ENCODE data around the gene SMIM41.

The SMIM41 gene

DNA sequence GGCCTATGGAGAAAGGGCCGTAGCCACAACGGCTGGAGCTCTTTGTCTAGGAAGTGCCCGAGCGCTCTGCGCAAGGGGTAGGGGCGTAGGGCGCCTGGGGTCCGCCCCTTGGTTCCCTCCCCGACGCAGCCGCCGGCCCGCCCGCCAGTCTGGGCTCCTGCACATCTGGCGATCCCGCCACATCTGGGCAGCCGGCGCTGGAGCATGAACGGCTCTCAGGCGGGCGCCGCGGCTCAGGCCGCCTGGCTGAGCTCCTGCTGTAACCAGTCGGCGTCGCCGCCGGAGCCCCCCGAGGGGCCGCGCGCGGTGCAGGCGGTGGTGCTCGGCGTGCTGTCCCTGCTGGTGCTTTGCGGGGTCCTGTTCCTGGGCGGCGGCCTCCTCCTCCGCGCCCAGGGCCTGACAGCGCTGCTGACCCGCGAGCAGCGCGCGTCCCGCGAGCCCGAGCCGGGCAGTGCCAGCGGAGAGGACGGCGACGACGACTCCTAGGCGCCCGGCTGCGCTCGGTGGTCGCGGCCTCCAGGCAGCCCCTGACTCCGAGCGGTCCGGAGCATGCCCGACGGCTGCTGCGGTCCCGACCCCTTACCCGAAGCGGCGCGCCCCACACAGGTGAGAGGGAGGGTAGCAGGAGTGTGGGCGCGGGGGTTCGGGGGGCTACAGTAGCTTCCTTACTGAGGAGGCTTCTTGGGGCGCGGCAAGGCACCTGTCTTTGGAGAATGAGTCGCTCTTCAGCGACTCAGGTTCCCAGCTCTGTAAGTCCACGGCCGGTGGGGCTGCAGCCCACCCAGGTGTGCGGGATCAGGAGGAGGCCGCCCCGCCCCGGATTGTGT is at the start of gene SMIM41:
TSS of gene SMIM41 (plus strand) at position 129 of the 827 bp plus-strand sequence. CDS start at position 205, 76 bp downstream.
- DNase-seq (ENCODE audit: low spot score), result no peak

DNA sequence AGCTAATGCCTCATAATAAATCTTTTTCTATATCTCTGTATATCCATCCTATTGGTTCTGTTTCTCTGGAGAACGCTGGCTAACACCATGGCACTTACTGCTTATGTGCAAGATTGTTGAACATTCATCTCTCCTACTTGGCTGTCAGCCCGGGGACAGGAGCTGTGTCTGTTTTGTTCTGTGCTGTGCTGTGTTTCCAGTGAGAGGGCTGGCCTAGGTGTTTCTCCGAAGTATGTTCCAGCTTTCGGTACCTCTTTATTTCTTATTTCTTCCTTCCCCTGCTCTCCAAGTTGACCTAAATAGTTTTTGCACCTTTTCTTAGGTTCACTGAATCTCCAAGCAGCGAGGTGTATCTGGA is 47.1 kb upstream of the SMIM41 start:
- DNase-seq (ENCODE audit: low spot score), result peak; percentile 64

DNA sequence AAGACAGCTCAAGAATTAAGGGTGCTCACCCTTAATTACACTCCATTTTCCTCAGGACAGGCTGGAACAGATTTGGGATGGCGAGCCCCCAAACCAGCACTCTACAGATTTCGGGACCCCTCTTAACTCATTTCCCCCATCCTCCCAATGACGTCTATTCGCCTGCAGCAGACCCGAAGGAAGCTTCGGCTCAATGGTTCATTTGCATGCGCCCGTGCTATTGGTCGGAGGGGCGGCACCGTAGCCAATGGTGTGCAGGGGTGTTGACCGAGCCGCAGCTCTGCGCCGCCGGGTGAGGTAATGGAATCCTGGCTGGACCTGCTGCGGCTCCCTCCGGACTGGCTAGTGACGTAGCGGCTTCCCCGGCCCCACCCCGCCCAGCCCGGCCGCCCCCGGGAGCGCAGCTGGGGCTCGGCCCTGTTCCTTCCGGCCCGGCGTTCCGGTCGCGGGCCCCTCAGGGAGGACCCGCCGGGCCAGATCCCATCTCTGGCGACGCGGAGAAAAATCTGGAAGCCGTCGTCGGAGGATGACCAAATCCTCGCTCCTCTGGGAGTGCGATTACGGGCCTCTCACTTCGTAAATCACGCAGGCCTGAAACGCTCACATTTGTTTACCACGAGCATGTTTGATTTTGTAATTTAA is 46.6 kb upstream of the SMIM41 start:
- DNase-seq (ENCODE audit: low spot score), result peak; percentile 98

DNA sequence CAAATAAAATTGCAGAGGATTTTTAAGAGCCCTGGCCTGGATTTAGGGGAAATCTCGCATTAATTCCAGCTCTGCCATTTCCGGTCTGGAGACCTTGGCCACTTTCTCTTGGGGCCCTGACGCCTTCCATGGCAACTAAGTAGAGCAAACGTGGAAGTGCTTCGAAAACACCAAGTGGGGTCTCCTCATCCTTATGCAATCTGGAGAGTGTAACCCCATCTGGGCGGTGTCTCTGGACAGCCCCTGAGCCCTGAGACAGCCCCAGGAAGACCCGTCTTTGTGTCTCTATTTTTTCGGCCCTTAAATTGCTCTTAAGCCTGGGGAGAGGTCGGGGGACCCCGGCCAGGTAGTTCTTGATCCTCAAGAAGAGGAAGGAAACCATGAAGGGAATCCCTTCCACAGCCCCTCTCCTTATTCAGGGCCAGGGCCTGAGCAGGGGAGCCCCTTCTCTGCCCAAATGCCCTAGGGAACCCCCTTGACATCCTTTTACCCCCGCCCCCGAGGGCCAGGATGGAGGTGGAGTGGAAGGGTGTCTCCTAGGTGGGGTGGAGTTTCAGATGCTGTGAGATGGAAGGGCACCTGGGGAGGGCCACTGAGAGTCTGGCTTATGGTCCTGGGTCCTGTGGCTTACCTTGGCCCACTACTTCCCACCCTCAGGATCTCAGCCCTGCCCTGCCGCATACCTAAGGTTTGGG is 45.9 kb upstream of the SMIM41 start:
- DNase-seq (ENCODE audit: low spot score), result no peak

DNA sequence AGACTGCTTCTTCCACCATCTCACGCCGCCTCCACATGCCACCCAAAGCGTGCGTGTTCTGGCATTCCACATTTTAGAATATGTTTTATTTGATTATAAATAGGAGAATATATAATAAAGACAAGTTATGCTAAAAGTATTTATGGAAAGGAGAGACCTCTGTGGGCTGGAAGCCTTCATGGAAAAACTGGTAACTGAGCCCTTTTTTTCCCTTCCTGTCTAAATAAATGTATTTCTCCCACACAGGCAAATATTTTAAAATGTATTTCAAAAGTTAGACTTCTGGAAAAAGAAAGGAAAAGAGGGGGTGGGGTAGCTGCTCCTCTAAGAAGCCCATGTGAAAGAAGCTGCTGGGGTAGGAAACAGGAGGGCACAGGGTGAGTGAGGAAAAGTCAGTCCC is 44.3 kb upstream of the SMIM41 start:
- DNase-seq (ENCODE audit: low spot score), result no peak

DNA sequence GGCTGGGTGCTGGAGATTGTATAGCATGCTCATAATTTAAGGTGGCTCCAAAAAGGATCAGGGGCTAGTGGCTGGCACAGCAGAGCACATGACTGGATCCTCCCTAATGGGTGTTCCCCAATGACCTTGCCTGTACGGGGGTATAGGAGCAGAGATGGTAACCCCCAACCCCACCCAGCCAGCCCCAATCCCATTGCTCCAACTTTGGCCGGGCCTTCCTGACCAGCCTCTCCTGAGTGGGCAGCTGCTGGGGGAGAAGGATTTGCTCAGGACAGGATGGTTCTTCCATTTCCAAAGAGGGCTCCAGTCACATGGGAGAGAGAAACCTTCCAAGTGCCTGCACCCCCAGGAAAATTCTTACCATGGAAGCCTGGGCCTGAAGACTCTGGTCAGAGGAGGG is 43.6 kb upstream of the SMIM41 start:
- no peak for DNase-seq (ENCODE audit: low spot score)

DNA sequence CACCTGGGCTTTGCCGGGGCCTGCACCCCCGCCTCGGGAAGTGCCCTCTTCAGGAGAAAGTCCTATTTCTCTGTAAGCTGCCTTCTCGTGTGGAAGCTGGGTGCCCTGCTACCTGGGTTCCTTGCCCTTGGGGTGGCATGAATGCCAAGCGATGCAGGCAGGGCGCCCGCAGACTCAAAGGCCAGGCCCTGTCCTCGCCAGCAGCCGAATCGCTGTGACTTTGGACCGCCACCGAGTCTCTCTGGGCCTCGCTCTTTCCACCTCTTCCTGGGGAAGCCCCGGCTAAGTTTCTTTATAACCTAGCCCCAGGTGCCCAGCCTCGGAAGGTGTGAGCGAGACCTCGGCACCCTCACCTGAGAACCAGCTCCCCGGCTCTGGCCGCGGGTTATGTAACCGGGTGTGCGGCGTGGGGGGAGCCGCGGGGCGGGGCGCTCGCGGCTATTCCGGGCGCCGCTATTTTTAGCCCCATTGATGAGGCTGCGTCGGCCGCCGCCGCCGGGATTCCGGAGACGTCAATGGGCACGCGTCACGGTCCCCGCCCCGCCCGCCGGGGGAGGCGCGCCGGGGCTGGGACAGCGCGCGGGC is 42.8 kb upstream of the SMIM41 start:
- DNase-seq (ENCODE audit: low spot score), result peak; percentile 92

DNA sequence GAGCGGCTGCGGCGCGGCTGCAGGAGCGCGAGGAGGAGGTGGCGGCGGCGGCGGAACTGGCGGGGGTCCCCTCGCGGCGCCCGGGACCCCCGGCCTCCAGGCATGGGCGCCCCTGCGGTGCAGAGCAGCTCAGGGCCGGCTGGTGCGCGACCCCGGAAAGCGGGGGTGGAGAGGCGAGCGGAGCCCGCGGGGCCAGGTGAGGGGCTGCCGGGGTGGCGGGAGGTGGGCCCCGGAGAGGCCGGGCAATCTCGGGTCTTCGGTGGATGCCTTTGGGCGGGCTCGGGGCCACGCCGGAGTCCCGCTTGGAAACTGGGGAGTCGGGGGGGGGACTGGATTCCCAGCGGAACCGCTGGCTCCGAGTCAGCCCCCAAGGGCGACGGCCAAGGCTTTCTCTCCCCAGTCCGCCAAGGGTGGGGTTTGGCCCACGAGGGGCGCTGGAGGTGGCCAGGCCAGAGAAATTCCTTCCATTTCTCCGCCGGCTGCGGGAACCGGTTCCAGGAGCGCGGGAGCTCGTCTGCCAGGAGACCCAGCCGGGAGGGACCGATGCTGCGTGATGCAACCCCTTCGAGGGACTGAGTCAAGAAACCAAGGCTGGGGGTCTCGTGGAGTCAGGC is 42.1 kb upstream of the SMIM41 start:
- DNase-seq (ENCODE audit: low spot score), result peak; percentile 68

DNA sequence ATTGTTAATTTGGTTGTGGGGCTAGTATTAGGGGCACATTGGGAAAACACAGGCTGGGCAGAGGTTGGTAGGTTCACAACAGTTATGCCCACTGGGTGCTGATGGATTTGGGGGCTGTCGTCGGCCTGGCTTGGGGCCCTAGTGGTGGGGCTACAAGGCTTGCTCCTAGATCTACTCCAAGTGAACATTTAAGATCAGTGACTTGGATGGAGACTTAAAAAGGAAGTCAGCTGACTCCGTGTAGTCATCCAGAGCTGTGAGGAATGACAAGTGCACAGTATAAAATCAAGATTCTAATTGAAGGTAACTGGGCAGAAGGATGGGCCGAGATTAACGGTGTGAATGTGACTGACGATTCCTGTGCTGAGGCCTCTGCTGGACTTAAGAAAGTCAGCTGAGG is 41.1 kb upstream of the SMIM41 start:
- no peak for DNase-seq (ENCODE audit: low spot score)

DNA sequence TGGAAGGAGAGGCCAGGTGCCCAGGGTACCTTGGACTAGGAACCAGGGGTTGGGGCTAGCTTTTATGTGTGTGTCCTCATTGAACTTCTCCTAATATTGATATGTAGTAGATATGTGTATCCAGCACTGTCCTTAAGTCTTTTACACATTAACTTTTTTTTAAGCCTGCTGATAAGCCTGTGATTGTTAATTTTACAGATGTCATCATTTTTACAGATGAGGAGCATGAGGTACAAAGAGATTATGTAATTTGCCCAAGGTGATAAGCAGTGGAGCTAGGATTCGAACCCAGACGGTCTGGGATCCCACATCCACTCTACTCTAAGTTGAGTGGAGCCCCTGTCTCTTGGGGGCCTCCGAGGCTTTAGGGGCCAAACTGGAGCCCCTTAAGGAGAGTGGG is 38.5 kb upstream of the SMIM41 start:
- DNase-seq (ENCODE audit: low spot score), result no peak

DNA sequence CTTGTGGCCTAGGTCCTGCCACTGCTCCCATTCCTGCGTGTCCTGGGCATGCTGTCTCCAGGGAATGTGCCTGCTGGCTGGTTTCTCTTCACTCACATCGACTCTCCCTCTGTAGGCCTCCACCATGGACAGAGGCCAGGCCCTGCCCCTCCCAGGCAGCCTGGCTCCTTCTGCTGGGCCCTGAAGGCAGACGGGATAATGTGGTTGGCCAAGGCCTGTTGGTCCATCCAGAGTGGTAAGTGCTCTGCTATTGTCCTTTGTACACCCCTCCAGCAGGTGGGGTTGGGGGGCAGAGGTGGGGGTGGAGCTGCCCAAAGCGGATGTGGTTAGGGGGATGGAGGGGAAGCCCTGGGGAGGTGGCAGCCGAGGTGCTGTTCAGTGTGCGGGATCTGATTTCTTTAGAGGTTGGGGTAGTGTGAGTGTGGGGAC is 37.8 kb upstream of the SMIM41 start:
- peak; percentile 73 for DNase-seq (ENCODE audit: low spot score)

DNA sequence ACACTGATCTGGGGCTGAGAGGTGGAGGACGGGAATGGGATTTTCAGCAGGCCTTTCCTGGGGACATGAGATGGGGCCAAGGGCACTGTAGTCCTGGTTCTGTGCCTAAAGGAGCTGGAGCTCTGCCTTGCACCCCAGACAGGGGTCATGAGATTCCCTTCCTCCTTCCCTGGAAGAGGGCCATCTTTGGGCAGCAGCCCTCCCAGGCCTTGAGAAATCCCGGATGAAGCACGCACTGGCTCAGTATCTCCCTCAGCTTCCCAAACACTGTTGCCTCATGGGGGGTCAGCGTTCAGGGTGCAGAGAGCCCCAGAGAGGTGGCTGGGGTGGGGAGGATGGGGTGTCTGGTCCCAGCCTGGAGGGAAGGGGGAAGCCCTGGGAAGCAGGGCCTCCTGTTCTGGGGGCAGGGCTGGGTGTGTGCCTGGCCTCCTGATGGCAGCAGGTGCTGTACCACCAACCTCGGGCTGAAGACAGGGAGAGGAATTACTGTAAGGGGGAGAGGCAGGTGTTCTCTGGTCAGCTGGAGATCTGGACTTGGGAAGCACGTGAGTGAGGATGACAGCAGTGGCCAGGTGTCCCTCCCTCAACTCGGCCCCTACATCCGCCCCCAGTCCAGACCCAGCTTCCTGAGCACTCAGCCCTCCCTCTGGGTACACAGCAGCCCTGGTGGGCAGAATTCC is 36.7 kb upstream of the SMIM41 start:
- DNase-seq (ENCODE audit: low spot score), result no peak

DNA sequence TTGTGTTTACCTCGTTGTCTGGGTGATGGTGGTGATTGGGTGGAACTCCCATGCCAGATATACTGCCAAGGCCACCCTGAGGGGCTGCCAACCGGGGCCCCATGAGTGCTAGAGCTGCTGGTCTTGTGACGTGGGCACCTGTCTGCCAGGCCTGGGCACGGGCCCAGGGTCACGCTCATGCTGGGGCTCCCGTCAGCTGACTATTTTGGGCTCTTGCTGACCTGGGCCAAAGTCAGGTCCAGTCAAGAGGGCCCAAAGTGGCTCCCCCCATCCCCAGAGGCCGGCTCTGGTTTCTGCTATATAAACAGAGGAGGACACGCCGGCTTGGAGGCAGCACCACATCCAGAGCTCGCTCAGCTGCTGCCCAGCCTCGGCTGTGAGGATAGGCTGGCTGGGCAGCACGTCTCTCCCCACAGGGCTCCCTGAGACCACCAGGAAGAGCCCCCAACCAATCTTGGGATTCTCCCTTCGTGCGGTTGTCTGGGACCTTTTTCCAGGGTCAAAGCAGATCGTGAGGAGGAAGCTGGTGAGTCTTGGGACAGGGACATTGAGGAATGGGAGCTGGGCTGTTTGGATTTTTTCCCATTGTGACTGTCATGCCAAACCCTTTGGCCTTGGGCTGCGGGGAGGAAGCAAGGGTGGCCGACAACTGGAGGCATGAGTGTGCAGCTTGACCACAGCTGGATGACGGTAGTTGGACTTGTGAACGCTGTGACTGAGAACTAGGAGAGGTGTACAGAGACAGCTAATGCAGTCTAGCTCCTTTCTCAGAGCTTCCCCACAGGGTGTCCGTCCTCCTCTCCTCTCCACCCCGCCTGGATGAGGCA is 35.9 kb upstream of the SMIM41 start:
- DNase-seq (ENCODE audit: low spot score), result peak; percentile 62

DNA sequence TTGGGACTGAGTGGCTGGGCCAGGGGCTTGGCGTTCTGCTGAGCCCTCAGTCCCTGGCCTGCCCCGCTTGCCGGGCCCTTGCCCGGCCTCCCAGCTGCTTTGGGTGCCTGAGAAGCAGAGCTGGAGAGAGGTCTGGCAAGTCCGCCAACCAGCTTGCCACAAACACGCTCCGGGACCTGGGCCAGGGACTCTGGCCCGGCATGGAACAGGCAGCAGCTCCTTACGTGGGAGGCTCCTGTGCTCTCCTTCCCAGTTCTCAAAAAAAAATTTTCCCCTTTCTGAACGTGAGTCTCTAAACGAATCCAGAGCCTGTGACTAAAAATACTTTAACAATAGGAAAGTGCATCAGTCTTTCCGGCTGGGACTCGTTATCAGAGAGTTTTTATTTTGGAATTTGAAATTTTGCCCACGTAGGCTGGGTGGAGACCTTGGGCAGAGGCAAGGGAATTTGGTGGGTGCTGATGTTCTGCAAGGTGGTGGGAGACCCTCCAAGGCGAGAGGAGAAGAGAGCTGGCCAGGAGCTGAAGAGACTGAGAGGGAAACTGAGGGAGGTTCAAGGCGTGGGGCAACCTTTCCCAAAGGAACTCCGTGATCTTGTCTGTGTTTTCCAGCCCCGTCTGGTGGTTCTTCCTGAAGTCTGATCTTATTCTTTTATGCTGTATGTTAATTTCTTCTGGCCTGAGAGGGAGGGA is 35.1 kb upstream of the SMIM41 start:
- DNase-seq (ENCODE audit: low spot score), result peak; percentile 84

DNA sequence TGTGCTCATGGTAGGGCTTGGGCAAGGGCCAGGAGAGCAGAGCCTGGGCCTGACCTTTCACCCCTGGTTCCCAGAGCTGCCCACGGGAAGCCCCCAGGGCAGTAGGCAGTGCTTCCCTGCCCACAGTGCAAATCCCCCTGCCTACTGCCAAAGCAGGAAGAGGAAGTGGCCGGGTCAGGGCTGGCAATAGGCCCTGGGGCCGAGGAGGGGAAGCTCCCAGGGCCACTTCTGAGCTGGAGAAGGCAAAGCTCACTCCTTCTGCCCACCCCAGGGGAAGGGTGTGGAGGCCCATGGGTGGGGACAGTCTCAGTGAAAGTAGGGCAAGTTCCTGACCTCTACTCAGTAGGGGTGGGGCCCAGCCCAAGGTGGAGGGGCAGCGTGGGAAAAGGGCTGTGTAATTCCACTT is 33.7 kb upstream of the SMIM41 start:
- no peak for DNase-seq (ENCODE audit: low spot score)

DNA sequence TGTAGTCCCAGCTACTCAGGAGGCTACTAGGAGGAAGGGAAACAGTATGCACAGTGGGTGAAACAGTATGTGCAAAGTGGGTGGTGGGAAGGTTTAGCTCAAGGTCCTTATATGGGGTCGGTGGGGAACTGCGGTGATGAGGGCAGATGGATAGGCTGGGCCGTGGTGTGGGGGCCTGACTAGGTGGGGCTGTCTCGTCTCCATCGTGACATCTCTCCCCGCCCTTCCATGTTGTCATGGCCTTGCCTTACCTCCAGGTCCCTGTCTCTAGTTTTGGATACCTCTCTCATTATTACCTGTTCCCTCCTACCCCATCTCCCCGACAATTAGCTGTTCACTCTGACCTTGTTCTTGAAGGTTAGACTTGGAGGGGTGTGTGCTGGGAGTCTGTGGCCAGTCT is 32.6 kb upstream of the SMIM41 start:
- no peak for DNase-seq (ENCODE audit: low spot score)

DNA sequence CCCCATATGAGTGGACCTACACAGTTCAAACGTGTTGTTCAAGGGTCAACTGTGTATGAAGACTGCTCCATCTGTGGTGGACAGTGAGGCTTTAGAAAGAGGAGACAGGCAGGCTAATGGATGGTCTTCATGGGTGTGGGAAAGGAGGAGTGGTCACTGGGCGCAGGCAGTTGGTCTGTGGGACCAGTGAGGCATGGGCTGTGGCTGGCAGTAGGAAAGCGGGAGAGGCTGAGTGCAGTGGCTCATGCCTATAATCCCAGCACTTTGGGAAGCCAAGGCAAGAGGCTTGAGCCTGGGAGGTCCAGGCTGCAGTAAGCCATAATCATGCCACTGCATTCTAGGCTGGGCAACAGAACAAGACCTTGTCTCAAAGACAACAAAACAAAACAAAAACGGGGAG is 30.2 kb upstream of the SMIM41 start:
- DNase-seq (ENCODE audit: low spot score), result no peak

DNA sequence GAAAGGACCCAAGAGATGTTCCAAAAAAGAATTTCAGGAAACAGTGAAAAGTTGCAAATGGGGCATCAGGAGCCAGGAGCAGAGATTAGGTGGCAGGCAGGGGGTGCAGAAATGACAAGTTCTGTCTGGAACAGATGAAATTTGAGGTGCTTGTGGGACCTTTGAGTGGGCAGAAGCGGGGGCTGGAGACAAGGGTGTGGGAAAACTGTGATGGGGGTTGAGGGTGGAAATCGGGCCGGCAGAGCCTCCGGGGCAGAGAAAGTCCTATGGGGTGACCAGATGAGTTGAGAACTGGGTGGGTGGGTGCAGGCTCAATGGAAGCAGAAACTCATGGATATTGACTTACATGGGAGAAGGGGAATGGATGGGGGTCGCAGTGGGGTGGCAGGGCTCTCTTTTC is 29.8 kb upstream of the SMIM41 start:
- no peak for DNase-seq (ENCODE audit: low spot score)

DNA sequence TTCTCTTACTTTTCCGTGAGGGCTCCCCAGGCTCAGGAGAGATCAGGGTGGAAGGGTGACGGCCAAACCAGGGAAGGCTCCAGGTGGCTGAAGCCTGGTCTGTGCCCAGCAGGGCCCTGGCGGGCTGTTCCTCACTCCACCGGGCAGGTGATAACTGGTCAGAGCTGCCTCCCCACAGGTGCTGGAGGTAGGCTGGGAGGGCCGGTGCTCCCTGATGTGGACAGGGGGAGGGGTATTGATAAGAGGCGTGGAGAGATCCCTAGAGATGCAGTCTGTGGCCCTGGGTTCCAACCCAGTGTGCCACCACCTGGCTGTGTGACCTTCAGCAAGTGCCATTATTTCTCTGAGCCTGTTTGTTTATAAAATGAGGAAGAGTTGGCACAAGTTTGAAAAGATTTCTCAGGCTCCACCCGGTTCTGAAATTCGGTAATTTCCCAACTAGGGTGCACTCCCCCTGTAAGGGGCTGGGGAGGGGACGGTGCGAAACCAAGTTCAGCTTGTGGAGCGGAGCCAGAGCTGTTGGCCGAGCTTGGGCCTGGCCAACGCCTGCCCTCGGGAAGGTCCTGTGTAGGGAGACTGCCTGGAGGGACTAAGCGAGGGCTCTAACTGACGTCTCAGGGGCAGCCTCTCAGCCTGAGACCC is 29.3 kb upstream of the SMIM41 start:
- no peak for DNase-seq (ENCODE audit: low spot score)
